ENCODE measurements around the gene PNRC2.

PNRC2 gene

GRCh38 chr1:23979881-23980727 is 20.5 kb downstream of the PNRC2 start, which contains the start of gene SRSF10 (continued):
- TF ChIP-seq ZNF18 (tag by site-specific recombination; IDR thresholded peaks at IDR 0.05) (peak; percentile 48; the same call in 1 of the 2 replicates), ZNF48 (tag by site-specific recombination; IDR thresholded peaks at IDR 0.05) (no peak), ZNF366 (tag by site-specific recombination; conservative IDR thresholded peaks at IDR 0.05) (peak; percentile 97), ZNF280C (tag by site-specific recombination; IDR thresholded peaks at IDR 0.05) (no peak), ZNF266 (tag by site-specific recombination; IDR thresholded peaks at IDR 0.05; ENCODE audit: low read depth) (no peak), ZNF221 (tag by site-specific recombination; IDR thresholded peaks at IDR 0.05; ENCODE audit: borderline replicate concordance) (no peak), ZNF660 (tag by site-specific recombination; IDR thresholded peaks at IDR 0.05) (peak; percentile 80), ZNF776 (tag by site-specific recombination; IDR thresholded peaks at IDR 0.05; ENCODE audit: borderline replicate concordance) (no peak), ZSCAN4 (tag by site-specific recombination; IDR thresholded peaks at IDR 0.05) (peak; percentile 28; the same call in 1 of the 2 replicates), ZBTB20 (tag by site-specific recombination; IDR thresholded peaks at IDR 0.05) (peak; percentile 63; the same call in 1 of the 2 replicates), PRDM10 (tag by site-specific recombination; IDR thresholded peaks at IDR 0.05) (peak; percentile 87), ZNF140 (tag by site-specific recombination; IDR thresholded peaks at IDR 0.05) (no peak), ZNF704 (tag by site-specific recombination; IDR thresholded peaks at IDR 0.05) (no peak), ZNF530 (tag by site-specific recombination; IDR thresholded peaks at IDR 0.05; ENCODE audit: low read depth) (no peak), TCF7L2 (IDR thresholded peaks at IDR 0.05; ENCODE audit: borderline replicate concordance, low read depth, low read length) (no peak), ZNF404 (tag by site-specific recombination; IDR thresholded peaks at IDR 0.05) (no peak), ZBTB6 (tag by site-specific recombination; IDR thresholded peaks at IDR 0.05) (no peak; the same call in 1 of the 2 replicates), ZNF549 (tag by site-specific recombination; IDR thresholded peaks at IDR 0.05) (no peak), ZNF24 (tag by site-specific recombination; IDR thresholded peaks at IDR 0.05) (peak; percentile 89), ZBTB8A (tag by site-specific recombination; IDR thresholded peaks at IDR 0.05) (peak; percentile 96), REPIN1 (tag by site-specific recombination; IDR thresholded peaks at IDR 0.05; ENCODE audit: low read depth) (peak; percentile 90; the same call in 1 of the 2 replicates)
